K562 (cell line): ENCODE results near the gene ZNF280D. TPM values are rescaled to one million over a fixed set of nuclear protein-coding genes. Genes with fewer than 3 reads are reported as not detected.

Source experiments
- ATAC-seq: fragments of 200-7000 bp; cut with Tn5 transposase; 3 replicates; pipeline ENCODE4 v1.9.1; 2020; ENCODE audit warnings: moderate library complexity
- BruUV-seq: library from RNA; stranded (reverse); fragments of 400-500 nt; replicated peaks from 2 replicates; lab custom pipeline; 2021; lab: Mats Ljungman, UMichigan
- CTCF ChIA-PET: fragments of 300-600 bp; formaldehyde crosslinking; extraction: SDS; loops from one replicate; lab custom pipeline; 2021; ENCODE audit warnings: low intra/inter-chr PET ratio; lab: Yijun Ruan, JAX
- POLR2A ChIA-PET: fragments of 300-600, 350-650 bp; sonication (Branson Sonifier 250); formaldehyde crosslinking; extraction: SDS; loops from one replicate; lab custom pipeline; 2021; ENCODE audit warnings: antibody characterized with exemption, inconsistent platforms; lab: Yijun Ruan, JAX
- DNase-seq, 4 experiments: peaks; one replicate each; pipeline versions ENCODE4 v3.0.0 to v3.0.0-alpha.2; 2011 to 2018; ENCODE audit warnings: low spot score in 3 of 4, mixed read lengths in 3 of 4; ENCODE audit errors: extremely low read depth in 1 of 4
- FAIRE-seq: peaks from 2 replicates; lab custom pipeline; 2011; peaks lifted over from hg19 to GRCh38; lab: Jason Lieb, UNC
- H2AFZ ChIP-seq: 2 replicates; pipeline ENCODE4 v1.6.0; 2011; ENCODE audit warnings: low read depth, low read length, control low read depth, inconsistent platforms
- H3K27ac ChIP-seq: fragments of 200-600 bp; 3 replicates; pipeline ENCODE4 v1.8.0; 2011; ENCODE audit warnings: low read depth, mild to moderate bottlenecking, control low read depth, inconsistent platforms, low read length, moderate library complexity, mixed read lengths; ENCODE audit errors: extremely low read depth
- H3K27me3 ChIP-seq, 2 experiments: fragments of 300-600 bp in 1 of 2; 2 replicates in 1 of 2; 3 replicates in 1 of 2; pipeline versions ENCODE4 v1.6.0 to v1.8.0; 2011; ENCODE audit warnings: inconsistent platforms in 2 of 2, low read length in 2 of 2, mild to moderate bottlenecking in 1 of 2, mixed read lengths in 1 of 2, moderate library complexity in 1 of 2; ENCODE audit not compliant: control insufficient read depth in 2 of 2, insufficient read depth in 2 of 2
- H3K36me3 ChIP-seq: fragments of 300-600 bp; 3 replicates; pipeline ENCODE4 v1.8.0; 2011; ENCODE audit warnings: mild to moderate bottlenecking, low read length, inconsistent platforms; ENCODE audit not compliant: control insufficient read depth, insufficient read depth
- H3K4me1 ChIP-seq, 2 experiments: fragments of 200-600 bp in 1 of 2; replicated peaks in 1 of 2; 2 replicates in 1 of 2; 3 replicates in 1 of 2; pipeline versions ENCODE4 v1.5.1 to v1.8.0; 2011; ENCODE audit warnings: inconsistent platforms in 2 of 2, low read length in 2 of 2, mild to moderate bottlenecking in 1 of 2, mixed read lengths in 1 of 2, moderate library complexity in 1 of 2; ENCODE audit not compliant: control insufficient read depth in 2 of 2, insufficient read depth in 2 of 2
- H3K4me2 ChIP-seq: 2 replicates; pipeline ENCODE4 v1.6.1; 2011; ENCODE audit warnings: low read length, control low read depth, inconsistent platforms, mixed read lengths; ENCODE audit not compliant: insufficient read depth
- H3K4me3 ChIP-seq: fragments of 200-600 bp; sonication (generic), shearing (Covaris generic); 2 replicates; pipeline ENCODE4 v1.5.1; 2016; ENCODE audit warnings: control low read depth, inconsistent platforms
- H3K79me2 ChIP-seq: fragments of 200-600 bp; 3 replicates; pipeline ENCODE4 v1.8.0; 2011; ENCODE audit warnings: low read length, inconsistent platforms; ENCODE audit not compliant: control insufficient read depth, insufficient read depth
- H3K9ac ChIP-seq, 2 experiments: 2 replicates each; pipeline versions ENCODE4 v1.6.0 to v1.6.1; 2011; ENCODE audit warnings: low read depth in 2 of 2, low read length in 2 of 2, control low read depth in 1 of 2, inconsistent platforms in 1 of 2, mild to moderate bottlenecking in 1 of 2, mixed read lengths in 1 of 2; ENCODE audit not compliant: insufficient read depth in 1 of 2
- H3K9me1 ChIP-seq: one replicate; pipeline ENCODE4 v1.6.0; 2011; ENCODE audit warnings: inconsistent platforms, mild to moderate bottlenecking, low read length, moderate library complexity; ENCODE audit not compliant: control insufficient read depth, insufficient read depth
- H3K9me3 ChIP-seq: replicated peaks from 2 replicates; pipeline ENCODE4 v1.5.1; 2011; ENCODE audit warnings: low read depth, low read length, inconsistent platforms; ENCODE audit not compliant: control insufficient read depth, insufficient read depth
- H4K20me1 ChIP-seq: replicated peaks from 2 replicates; pipeline ENCODE4 v1.6.1; 2011; ENCODE audit warnings: low read length, inconsistent platforms, mixed read lengths; ENCODE audit not compliant: control insufficient read depth, insufficient read depth
- BRD9 ChIP-seq: fragments of 450-650 bp; IDR thresholded peaks from 2 replicates; pipeline ENCODE4 v1.6.1; 2018; ENCODE audit warnings: low read depth; ENCODE audit not compliant: partially characterized antibody
- E4F1 ChIP-seq: fragments of 250-450 bp; sonication (Bioruptor Pico); IDR thresholded peaks from 2 replicates; pipeline ENCODE4 v1.5.0; 2021; ENCODE audit warnings: mild to moderate bottlenecking, borderline replicate concordance
- ELF4 ChIP-seq: fragments of 450-650 bp; formaldehyde crosslinking; IDR thresholded peaks from 2 replicates; pipeline ENCODE4 v1.4.0; 2022; ENCODE audit warnings: missing genetic modification characterization
- HBP1 ChIP-seq: fragments of 450-650 bp; formaldehyde crosslinking; IDR thresholded peaks from 2 replicates; pipeline ENCODE4 v1.4.0; 2022; ENCODE audit warnings: missing genetic modification characterization
- MTA3 ChIP-seq: fragments of 450-650 bp; formaldehyde crosslinking; IDR thresholded peaks from 2 replicates; pipeline ENCODE4 v1.6.1; 2017; ENCODE audit warnings: mild to moderate bottlenecking, borderline replicate concordance
- NFIC ChIP-seq: fragments of 450-650 bp; IDR thresholded peaks from 2 replicates; pipeline ENCODE4 v1.6.1; 2017; ENCODE audit warnings: mild to moderate bottlenecking, inconsistent platforms
- TCF7L2 ChIP-seq: fragments of 150-350 bp; IDR thresholded peaks from 2 replicates; pipeline ENCODE4 v1.6.1; 2016; ENCODE audit warnings: low read depth, mild to moderate bottlenecking, low read length, moderate library complexity
- ZNF512 ChIP-seq: IDR thresholded peaks from 2 replicates; pipeline ENCODE4 v1.6.1; 2016; ENCODE audit warnings: missing genetic modification characterization, missing compliant biosample characterization
- ZNF668 ChIP-seq: fragments of 250-450 bp; sonication (Bioruptor Pico); IDR thresholded peaks from 2 replicates; pipeline ENCODE4 v1.8.0; 2022; ENCODE audit warnings: mild to moderate bottlenecking, inconsistent platforms
- WGBS: fragments of 100-300 bp; shearing (Covaris generic); methylation state at CpG from one replicate; pipeline ENCODE4 v1.1.6; 2016; ENCODE audit warnings: low coverage, mixed read lengths; ENCODE audit not compliant: insufficient coverage; ENCODE audit errors: missing lambda C conversion rate; 5-methylcytosine and 5-hydroxymethylcytosine counted together
- in situ Hi-C: fragments of 300-500 bp; cut with MboI; formaldehyde crosslinking; loops from 4 replicates; pipeline ENCODE4 v1.15.0; 2018; ENCODE audit warnings: inconsistent platforms, mixed read lengths
- intact Hi-C: fragments of 100-400 bp; cut with micrococcal nuclease; formaldehyde crosslinking; loops from 2 replicates; pipeline ENCODE4 v1.14.2; 2022
- polyA plus RNA-seq, 8 experiments: library from polyadenylated mRNA; depleted of rRNA in 4 of 8; stranded (reverse) in 5 of 8; unstranded in 3 of 8; fragments of >200 nt; fragmentation: Nextera tagmentation in 2 of 8; fragmentation: Illumina TruSeq in 1 of 8; extraction: Ambion mirVana in 2 of 8; extraction: Trizol in 1 of 8; gene quantifications; 2 replicates each; pipeline versions ENCODE4 v1.2.1 to v1.2.3, GENCODE V29; 2011 to 2014; ENCODE audit warnings: inconsistent platforms in 1 of 8, missing spikeins in 1 of 8
- total RNA-seq, 7 experiments: library from RNA; depleted of rRNA in 6 of 7; stranded (reverse); fragments of >200 nt in 6 of 7; fragmentation: Illumina TruSeq in 2 of 7; extraction: Trizol in 2 of 7; gene quantifications; 2 replicates each; pipeline versions ENCODE4 v1.2.1 to v1.2.3, GENCODE V29; 2011 to 2021; ENCODE audit warnings: low replicate concordance in 1 of 7
- TF ChIP-seq, protein P1 (sequence below), 2 experiments: fragments of 450-650 bp; IDR thresholded peaks; 2 replicates each; pipeline ENCODE4 v1.6.1; 2016
- TF ChIP-seq, protein P2 (sequence below): fragments of 450-650 bp; formaldehyde crosslinking; IDR thresholded peaks from 2 replicates; pipeline ENCODE4 v1.4.0; 2022; ENCODE audit warnings: missing genetic modification characterization
- TF ChIP-seq, protein P3 (sequence below): fragments of 450-650 bp; formaldehyde crosslinking; conservative IDR thresholded peaks from 2 replicates; pipeline ENCODE4 v1.4.0; 2022; ENCODE audit warnings: mild to moderate bottlenecking, missing genetic modification characterization

The ZNF280D gene
- total and polyA plus RNA-seq, 9 of the 15 experiments (the other 6 are each of a cell fraction or from before 2014, with no cell fraction given) = 8.3 to 21.8 (median 18.4) TPM

GRCh38 chr15:56759450-56759845, 26.1 kb upstream of the ZNF280D start:
- H3K4me2 ChIP-seq = no peak overlapping the region
- DNase-seq (no peak), ATAC-seq (no peak), FAIRE-seq (no peak)
- H2AFZ ChIP-seq = no peak overlapping the region
- no peaks in the 10 kb centered on the region for H3K27me3 ChIP-seq
- CTCF ChIA-PET = no interaction called here
- H4K20me1 ChIP-seq = no peaks in the 10 kb centered on the region
- 5% methylated on average over 5 of the region's 5 CpGs for WGBS
- H3K4me3 ChIP-seq = no peak overlapping the region
- H3K27ac ChIP-seq = no peak overlapping the region
- peaks cover 0 to 16% of the 10 kb centered on the region in 2 experiments; a peak in 3 of 5 replicates for H3K4me1 ChIP-seq
- BruUV-seq = no TSS peak
- H3K79me2 ChIP-seq = no peaks in the 10 kb centered on the region
- no peaks in the 10 kb centered on the region for H3K36me3 ChIP-seq
- in situ Hi-C loops = no loop called here
- no peaks in the 10 kb centered on the region for H3K9me1 ChIP-seq
- H3K9ac ChIP-seq = no peak overlapping the region
- H3K9me3 ChIP-seq = no peaks in the 10 kb centered on the region
- POLR2A ChIA-PET = interaction anchor here (0.5 to 3.8 kb wide), 8 partner anchors 10 to 294 kb away, joined by 3 to 15 read pairs (median 3); partner anchors contain the start of genes MNS1 and ZNF280D
- intact Hi-C loops = no loop called here
- no peak for TF ChIP-seq MTA3
- TF ChIP-seq NFIC = peak; percentile 68
- no peak for TF ChIP-seq ZNF668
- TF ChIP-seq BRD9 = peak; percentile 27
- TF ChIP-seq, protein P1, sequence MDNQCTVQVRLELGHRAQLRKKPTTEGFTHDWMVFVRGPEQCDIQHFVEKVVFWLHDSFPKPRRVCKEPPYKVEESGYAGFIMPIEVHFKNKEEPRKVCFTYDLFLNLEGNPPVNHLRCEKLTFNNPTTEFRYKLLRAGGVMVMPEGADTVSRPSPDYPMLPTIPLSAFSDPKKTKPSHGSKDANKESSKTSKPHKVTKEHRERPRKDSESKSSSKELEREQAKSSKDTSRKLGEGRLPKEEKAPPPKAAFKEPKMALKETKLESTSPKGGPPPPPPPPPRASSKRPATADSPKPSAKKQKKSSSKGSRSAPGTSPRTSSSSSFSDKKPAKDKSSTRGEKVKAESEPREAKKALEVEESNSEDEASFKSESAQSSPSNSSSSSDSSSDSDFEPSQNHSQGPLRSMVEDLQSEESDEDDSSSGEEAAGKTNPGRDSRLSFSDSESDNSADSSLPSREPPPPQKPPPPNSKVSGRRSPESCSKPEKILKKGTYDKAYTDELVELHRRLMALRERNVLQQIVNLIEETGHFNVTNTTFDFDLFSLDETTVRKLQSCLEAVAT (IDR thresholded peaks at IDR 0.05) = peak in 1 of 2 experiments; percentile 23; a peak in 1 of 4 replicates
- no peak for TF ChIP-seq E4F1 (CRISPR knock-in tag)
- 0 out of 2 replicates have a peak, but pooled peaks have one; percentile 80 for TF ChIP-seq ELF4
- TF ChIP-seq, protein P2, sequence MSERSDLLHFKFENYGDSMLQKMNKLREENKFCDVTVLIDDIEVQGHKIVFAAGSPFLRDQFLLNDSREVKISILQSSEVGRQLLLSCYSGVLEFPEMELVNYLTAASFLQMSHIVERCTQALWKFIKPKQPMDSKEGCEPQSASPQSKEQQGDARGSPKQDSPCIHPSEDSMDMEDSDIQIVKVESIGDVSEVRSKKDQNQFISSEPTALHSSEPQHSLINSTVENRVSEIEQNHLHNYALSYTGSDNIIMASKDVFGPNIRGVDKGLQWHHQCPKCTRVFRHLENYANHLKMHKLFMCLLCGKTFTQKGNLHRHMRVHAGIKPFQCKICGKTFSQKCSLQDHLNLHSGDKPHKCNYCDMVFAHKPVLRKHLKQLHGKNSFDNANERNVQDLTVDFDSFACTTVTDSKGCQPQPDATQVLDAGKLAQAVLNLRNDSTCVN = 0 out of 2 replicates have a peak, but pooled peaks have one; percentile 64
- TF ChIP-seq ZNF512 (tag) = peak; percentile 89
- TF ChIP-seq TCF7L2 = no peak
- TF ChIP-seq, protein P3, sequence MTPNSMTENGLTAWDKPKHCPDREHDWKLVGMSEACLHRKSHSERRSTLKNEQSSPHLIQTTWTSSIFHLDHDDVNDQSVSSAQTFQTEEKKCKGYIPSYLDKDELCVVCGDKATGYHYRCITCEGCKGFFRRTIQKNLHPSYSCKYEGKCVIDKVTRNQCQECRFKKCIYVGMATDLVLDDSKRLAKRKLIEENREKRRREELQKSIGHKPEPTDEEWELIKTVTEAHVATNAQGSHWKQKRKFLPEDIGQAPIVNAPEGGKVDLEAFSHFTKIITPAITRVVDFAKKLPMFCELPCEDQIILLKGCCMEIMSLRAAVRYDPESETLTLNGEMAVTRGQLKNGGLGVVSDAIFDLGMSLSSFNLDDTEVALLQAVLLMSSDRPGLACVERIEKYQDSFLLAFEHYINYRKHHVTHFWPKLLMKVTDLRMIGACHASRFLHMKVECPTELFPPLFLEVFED (CRISPR knock-in tag) = peak; percentile 64; the same call in 1 of the 2 replicates
- 0 out of 2 replicates have a peak, but pooled peaks have one; percentile 68 for TF ChIP-seq HBP1 (CRISPR knock-in tag)
